ENCODE results near the gene EIF4EBP3. TPM values are rescaled to one million over a fixed set of nuclear protein-coding genes. Genes with fewer than 3 reads are reported as not detected.

The EIF4EBP3 gene
- total and polyA plus RNA-seq, 9 of the 15 experiments (the other 6 are each of a cell fraction or from before 2014, with no cell fraction given) = 1.3 to 7.5 (median 3.8) TPM

- TF ChIP-seq, protein P1, sequence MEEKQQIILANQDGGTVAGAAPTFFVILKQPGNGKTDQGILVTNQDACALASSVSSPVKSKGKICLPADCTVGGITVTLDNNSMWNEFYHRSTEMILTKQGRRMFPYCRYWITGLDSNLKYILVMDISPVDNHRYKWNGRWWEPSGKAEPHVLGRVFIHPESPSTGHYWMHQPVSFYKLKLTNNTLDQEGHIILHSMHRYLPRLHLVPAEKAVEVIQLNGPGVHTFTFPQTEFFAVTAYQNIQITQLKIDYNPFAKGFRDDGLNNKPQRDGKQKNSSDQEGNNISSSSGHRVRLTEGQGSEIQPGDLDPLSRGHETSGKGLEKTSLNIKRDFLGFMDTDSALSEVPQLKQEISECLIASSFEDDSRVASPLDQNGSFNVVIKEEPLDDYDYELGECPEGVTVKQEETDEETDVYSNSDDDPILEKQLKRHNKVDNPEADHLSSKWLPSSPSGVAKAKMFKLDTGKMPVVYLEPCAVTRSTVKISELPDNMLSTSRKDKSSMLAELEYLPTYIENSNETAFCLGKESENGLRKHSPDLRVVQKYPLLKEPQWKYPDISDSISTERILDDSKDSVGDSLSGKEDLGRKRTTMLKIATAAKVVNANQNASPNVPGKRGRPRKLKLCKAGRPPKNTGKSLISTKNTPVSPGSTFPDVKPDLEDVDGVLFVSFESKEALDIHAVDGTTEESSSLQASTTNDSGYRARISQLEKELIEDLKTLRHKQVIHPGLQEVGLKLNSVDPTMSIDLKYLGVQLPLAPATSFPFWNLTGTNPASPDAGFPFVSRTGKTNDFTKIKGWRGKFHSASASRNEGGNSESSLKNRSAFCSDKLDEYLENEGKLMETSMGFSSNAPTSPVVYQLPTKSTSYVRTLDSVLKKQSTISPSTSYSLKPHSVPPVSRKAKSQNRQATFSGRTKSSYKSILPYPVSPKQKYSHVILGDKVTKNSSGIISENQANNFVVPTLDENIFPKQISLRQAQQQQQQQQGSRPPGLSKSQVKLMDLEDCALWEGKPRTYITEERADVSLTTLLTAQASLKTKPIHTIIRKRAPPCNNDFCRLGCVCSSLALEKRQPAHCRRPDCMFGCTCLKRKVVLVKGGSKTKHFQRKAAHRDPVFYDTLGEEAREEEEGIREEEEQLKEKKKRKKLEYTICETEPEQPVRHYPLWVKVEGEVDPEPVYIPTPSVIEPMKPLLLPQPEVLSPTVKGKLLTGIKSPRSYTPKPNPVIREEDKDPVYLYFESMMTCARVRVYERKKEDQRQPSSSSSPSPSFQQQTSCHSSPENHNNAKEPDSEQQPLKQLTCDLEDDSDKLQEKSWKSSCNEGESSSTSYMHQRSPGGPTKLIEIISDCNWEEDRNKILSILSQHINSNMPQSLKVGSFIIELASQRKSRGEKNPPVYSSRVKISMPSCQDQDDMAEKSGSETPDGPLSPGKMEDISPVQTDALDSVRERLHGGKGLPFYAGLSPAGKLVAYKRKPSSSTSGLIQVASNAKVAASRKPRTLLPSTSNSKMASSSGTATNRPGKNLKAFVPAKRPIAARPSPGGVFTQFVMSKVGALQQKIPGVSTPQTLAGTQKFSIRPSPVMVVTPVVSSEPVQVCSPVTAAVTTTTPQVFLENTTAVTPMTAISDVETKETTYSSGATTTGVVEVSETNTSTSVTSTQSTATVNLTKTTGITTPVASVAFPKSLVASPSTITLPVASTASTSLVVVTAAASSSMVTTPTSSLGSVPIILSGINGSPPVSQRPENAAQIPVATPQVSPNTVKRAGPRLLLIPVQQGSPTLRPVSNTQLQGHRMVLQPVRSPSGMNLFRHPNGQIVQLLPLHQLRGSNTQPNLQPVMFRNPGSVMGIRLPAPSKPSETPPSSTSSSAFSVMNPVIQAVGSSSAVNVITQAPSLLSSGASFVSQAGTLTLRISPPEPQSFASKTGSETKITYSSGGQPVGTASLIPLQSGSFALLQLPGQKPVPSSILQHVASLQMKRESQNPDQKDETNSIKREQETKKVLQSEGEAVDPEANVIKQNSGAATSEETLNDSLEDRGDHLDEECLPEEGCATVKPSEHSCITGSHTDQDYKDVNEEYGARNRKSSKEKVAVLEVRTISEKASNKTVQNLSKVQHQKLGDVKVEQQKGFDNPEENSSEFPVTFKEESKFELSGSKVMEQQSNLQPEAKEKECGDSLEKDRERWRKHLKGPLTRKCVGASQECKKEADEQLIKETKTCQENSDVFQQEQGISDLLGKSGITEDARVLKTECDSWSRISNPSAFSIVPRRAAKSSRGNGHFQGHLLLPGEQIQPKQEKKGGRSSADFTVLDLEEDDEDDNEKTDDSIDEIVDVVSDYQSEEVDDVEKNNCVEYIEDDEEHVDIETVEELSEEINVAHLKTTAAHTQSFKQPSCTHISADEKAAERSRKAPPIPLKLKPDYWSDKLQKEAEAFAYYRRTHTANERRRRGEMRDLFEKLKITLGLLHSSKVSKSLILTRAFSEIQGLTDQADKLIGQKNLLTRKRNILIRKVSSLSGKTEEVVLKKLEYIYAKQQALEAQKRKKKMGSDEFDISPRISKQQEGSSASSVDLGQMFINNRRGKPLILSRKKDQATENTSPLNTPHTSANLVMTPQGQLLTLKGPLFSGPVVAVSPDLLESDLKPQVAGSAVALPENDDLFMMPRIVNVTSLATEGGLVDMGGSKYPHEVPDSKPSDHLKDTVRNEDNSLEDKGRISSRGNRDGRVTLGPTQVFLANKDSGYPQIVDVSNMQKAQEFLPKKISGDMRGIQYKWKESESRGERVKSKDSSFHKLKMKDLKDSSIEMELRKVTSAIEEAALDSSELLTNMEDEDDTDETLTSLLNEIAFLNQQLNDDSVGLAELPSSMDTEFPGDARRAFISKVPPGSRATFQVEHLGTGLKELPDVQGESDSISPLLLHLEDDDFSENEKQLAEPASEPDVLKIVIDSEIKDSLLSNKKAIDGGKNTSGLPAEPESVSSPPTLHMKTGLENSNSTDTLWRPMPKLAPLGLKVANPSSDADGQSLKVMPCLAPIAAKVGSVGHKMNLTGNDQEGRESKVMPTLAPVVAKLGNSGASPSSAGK (IDR thresholded peaks at IDR 0.05) = no peak
- TF ChIP-seq ATF7 (IDR thresholded peaks at IDR 0.05) (no peak), SP2 (IDR thresholded peaks at IDR 0.05; ENCODE audit: extremely low read depth, low read depth, low read length, poor library complexity, severe bottlenecking) (no peak)
- TF ChIP-seq, protein P2, sequence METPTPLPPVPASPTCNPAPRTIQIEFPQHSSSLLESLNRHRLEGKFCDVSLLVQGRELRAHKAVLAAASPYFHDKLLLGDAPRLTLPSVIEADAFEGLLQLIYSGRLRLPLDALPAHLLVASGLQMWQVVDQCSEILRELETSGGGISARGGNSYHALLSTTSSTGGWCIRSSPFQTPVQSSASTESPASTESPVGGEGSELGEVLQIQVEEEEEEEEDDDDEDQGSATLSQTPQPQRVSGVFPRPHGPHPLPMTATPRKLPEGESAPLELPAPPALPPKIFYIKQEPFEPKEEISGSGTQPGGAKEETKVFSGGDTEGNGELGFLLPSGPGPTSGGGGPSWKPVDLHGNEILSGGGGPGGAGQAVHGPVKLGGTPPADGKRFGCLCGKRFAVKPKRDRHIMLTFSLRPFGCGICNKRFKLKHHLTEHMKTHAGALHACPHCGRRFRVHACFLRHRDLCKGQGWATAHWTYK (CRISPR knock-in tag; IDR thresholded peaks at IDR 0.05) = no peak
These were observed 44.6 kb upstream of the EIF4EBP3 start (continued) for GRCh38 chr5:140502834-140503233.
